OCI-LY7 (cell line): ENCODE data around the gene HIVEP3.

Experiments
- EZH2phosphoT487 ChIP-seq: fragments of 200-600 bp; sonication (generic); IDR thresholded peaks from 2 replicates; pipeline ENCODE4 v1.6.1; 2018; ENCODE audit warnings: low read depth, borderline replicate concordance, mild to moderate bottlenecking, mixed run types, antibody characterized with exemption, low read length, moderate library complexity, mixed read lengths
- TF ChIP-seq, protein P1 (sequence below): fragments of 200-600 bp; sonication (generic); conservative IDR thresholded peaks from 2 replicates; pipeline ENCODE4 v1.5.1; 2014; ENCODE audit warnings: mild to moderate bottlenecking, antibody characterized with exemption, low read length, moderate library complexity, mixed read lengths

DNA sequence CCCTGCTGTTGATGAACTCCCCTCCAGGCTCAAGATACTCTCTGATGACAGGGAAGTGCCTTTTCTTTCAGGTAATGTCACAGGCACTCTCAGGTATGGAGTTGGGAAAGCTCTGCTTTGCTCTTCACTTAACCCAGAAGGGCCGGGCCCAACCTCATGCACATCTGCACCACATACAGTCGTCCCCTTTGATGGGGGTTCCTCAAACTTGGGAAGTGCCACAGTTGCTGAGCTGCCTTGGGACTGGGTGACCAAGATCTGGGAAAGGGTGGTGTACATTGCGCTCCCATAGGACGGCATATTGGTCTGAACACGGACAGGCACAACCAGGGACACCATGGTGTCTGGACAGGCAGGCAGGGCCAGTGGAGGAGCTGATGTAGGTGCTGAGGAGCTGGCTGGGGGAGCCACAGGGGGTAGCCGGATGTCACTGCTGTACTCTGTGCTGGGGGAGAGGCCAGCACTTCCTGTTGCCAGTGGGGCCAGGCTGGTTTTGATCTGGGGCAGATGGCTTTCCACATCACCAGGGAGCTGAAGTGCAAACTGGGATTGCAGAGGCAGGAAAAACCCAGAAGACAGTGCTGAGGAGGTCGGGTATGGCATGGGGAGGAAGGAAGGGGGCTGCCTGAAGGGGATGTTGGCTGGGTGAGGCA lies 338.1 kb downstream of the HIVEP3 start:
- TF ChIP-seq, protein P1, sequence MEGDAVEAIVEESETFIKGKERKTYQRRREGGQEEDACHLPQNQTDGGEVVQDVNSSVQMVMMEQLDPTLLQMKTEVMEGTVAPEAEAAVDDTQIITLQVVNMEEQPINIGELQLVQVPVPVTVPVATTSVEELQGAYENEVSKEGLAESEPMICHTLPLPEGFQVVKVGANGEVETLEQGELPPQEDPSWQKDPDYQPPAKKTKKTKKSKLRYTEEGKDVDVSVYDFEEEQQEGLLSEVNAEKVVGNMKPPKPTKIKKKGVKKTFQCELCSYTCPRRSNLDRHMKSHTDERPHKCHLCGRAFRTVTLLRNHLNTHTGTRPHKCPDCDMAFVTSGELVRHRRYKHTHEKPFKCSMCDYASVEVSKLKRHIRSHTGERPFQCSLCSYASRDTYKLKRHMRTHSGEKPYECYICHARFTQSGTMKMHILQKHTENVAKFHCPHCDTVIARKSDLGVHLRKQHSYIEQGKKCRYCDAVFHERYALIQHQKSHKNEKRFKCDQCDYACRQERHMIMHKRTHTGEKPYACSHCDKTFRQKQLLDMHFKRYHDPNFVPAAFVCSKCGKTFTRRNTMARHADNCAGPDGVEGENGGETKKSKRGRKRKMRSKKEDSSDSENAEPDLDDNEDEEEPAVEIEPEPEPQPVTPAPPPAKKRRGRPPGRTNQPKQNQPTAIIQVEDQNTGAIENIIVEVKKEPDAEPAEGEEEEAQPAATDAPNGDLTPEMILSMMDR, result no peak
- no peak for TF ChIP-seq EZH2phosphoT487
